ENCODE data around the gene AQP6.

DNA sequence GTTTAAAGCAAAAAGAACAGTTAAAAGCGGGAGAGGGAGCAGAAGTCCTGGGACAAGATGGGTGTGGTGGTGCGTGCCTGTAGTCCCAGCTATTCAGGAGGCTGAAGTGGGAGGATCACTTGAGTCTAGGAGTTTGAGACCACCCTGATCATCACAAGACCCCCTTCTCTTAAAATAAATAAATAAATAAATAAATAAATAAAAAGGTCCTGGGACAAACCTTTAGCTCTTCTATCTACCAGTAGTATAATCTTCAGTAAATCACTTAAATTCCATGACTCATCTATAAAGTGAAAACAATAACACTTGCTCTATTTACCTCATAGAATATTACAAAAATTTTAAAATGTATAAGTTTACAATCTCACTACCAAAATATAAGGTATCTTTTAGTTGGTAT, 46.8 kb downstream of the AQP6 start:
- TF ChIP-seq EP300 (IDR thresholded peaks at IDR 0.05) (no peak), POLR2A (IDR thresholded peaks at IDR 0.05) (no peak)
- TF ChIP-seq, protein P1, sequence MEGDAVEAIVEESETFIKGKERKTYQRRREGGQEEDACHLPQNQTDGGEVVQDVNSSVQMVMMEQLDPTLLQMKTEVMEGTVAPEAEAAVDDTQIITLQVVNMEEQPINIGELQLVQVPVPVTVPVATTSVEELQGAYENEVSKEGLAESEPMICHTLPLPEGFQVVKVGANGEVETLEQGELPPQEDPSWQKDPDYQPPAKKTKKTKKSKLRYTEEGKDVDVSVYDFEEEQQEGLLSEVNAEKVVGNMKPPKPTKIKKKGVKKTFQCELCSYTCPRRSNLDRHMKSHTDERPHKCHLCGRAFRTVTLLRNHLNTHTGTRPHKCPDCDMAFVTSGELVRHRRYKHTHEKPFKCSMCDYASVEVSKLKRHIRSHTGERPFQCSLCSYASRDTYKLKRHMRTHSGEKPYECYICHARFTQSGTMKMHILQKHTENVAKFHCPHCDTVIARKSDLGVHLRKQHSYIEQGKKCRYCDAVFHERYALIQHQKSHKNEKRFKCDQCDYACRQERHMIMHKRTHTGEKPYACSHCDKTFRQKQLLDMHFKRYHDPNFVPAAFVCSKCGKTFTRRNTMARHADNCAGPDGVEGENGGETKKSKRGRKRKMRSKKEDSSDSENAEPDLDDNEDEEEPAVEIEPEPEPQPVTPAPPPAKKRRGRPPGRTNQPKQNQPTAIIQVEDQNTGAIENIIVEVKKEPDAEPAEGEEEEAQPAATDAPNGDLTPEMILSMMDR (IDR thresholded peaks at IDR 0.05): no peak
